GM18868 (cell line): ENCODE results near the gene RABGEF1.
"Not testable (repeated sequence)": the region's sequence is repeated elsewhere in the genome, so short reads cannot be mapped to it uniquely, and the experiment has no call there.

Source experiments
- ATAC-seq: cut with Tn5 transposase; IDR thresholded peaks from one replicate; pipeline ENCODE4 v1.9.1; 2021; ENCODE audit warnings: mild to moderate bottlenecking, moderate library complexity; ENCODE audit not compliant: unreplicated experiment

The RABGEF1 gene

DNA sequence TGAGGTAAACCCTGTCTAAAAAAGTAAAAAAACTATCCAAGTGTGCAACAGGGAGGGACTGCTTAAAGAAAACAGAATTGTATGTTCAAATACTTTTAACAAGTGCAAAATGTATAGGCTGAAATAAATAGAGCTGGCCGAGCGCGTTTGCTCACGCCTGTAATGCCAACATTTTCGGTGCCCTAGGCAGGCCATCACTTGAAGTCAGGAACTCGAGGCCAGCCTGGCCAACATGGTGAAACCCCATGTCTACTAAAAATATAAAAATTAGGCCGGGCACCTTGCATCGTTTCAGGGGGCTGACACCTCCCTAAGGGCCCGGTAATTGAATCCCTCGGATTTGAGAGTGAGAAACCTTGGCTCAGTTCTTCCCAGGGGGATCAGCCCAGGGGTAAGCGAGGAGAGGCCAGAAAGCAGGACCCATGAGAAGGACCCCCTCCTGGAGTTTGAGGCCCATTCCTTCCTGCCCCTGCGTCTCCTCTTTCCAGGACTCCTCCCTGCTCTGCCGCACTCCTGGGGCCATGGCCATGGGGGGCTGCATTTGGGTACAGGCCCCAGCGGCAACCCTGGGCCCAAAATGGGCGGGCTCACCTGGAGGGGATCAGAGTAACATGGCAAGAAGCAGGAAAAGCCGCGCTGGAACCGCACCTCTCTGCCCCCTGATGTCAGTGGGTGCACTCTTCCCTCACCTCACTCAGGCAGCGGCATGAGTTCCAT, 105.0 kb downstream of the RABGEF1 start:
- no peak for ATAC-seq

DNA sequence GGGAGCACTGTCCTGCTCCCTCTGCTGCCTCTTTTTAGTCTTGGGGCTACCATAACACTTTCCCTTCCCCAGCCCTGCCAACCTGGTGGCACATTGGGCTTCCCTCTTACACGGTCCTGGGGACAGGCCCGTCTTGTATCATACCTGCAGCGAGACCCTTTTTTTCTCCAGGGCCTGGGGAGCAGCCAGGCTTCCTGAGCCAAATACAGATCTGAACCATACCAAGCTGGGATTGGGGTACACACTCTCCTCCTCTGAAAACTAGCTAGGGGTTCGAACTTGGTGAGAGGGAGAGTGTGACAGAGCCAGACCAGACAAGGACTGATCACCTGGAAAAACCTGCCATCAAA, 105.5 kb downstream of the RABGEF1 start:
- not testable (repeated sequence) for ATAC-seq

DNA sequence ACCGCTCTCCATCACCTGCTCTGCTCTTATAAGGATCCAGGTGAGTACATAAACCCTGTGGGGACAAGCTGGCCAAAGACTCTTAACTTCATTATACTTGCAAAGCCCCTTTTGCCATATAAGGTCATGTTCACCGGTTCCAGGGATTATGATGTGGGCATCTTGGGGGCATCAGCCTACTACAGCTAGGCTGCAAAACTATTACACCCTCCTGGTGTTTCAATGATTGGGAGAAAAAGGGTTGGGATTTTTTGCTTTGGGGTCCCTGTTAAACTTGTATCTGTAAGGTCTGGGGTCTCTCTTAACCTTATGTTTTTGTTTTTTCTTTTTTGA, 107.0 kb downstream of the RABGEF1 start:
- ATAC-seq = not testable (repeated sequence)

DNA sequence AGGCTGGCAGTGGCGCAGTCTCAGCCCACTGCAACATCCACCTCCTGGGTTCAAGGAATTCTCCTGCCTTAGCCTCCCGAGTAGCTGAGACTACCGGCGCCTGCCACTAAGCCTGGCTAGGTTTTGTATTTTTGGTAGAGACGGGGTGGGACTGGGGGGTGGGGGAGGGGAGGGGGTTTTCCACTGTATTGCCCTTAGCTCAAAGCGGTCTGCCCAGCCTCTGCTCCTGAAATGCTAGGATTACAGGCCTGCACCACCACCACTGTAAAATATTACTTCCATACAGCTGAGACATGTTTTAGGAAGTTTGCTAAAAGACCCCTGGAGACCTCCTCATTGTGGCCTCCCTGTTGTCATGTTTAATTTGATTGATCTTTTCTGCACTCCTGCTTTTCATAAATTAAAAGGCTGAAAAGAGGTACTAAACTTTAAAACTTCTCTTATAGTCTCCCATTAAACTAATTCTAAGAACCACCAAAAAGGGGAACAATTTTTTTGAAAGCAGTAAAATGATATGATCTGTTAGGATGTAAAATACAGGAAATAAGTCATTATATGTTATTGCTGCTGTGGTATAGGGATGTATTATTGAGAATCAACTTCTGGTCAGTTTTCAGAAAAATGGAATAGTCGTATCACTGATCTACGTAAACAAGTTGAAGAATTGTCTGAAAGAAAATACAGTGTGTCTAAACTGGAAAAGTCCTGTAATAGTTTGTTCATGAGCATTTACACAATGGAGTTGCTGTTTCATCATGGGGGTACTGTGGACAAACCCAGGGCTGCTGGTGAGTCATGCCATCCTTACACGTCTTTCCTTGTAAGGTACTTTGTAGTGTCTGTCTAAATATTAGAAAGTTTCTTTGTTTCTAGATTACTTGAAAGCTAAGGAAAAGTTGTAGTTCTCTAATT, 107.6 kb downstream of the RABGEF1 start:
- no peak for ATAC-seq

DNA sequence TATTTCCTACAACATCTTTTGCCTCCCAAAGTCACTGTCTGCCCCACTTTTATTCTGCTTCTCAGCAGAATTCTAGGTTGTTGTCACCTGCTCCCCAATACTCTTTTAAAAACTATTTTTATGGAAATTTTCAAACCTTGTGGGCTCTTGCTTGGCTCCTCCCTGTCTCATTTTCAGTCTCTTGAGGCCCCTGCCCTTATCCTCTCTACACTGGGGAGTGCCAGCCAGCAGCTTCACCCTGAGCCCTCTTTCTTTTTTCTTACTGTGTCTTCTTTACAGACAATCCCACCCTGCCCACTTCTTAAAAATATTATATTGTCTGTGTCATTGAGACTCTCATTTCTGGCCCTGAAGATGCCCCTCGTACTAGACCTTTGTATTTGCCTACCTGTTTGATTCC, 118.8 kb downstream of the RABGEF1 start:
- ATAC-seq = no peak

DNA sequence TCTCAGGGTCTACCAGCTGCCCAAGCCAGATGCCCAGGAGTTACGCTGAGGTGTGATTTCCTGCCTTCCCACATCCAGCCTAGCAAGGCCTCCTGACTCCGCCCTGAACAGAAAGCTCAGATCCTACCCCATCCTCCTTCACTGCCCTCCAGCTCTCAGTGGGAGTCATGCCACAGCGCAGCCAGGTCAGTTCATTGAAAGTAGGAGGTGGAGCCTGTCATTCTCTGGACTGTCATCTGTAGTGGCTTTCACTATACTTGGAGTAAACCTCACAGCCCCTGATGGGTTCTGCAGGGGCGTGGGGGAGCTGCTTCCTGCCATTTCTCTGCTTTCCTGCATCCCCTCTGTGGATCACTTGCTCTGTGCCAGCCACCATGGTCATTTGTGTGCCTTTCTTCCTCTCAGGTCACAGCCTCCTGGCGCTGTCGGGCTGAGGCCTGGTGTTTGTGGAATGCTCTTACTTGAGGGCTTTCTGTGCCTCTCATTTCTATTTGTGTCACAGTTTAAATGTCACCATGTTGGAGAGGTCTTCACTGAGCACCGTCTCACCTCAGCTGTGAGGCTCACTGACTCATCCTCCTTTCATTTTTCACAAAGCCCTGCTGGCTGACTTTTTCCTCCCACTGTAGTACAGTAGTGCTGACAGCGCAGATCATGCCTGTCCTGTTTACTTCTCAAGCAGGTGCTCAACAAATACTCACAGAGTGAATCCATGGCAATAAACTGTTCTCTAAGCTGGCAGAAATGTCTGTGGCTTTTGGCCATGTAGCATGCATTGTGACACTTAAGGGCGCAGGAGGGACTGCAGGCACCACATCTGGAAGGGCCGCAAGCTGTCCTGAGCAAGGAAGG, 119.5 kb downstream of the RABGEF1 start:
- no peak for ATAC-seq

DNA sequence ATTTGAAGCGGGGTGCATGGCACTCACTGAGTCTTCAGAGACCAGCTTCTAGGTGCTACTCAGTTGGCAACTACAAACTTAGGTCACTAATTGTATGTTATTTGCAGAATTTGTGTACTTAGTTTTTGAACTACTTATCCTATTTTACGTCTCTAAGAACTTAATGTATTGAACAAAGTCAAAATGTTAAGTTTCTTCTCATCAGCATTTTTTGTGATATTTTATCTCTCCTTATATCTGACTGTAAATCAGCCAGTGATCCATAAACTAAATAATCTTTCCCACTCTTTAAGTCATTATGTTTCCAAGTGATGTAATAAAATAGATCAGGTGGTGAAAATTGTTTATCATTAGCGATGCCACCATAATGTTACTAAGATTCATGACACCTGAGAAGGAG, 120.2 kb downstream of the RABGEF1 start:
- no peak for ATAC-seq
